Sciatic nerve (tissue), 2 donors: ENCODE data around the gene SPRR4. TPM values are rescaled to one million over a fixed set of nuclear protein-coding genes. Genes with fewer than 3 reads are reported as not detected.
"Not testable (repeated sequence)": the region's sequence is repeated elsewhere in the genome, so short reads cannot be mapped to it uniquely, and the experiment has no call there.

Experiments used
- ATAC-seq: fragments of 200-7000 bp; cut with Tn5 transposase; one replicate; pipeline ENCODE4 v1.9.1; 2020; ENCODE audit warnings: mild to moderate bottlenecking, moderate library complexity
- DNase-seq: peaks from one replicate; pipeline ENCODE4 v3.0.0-alpha.2; 2020; ENCODE audit warnings: low spot score
- intact Hi-C: fragments of 100-400 bp; cut with DNase I; formaldehyde crosslinking; loops from one replicate; pipeline ENCODE4 v1.14.2; 2022
- total RNA-seq: library from RNA; stranded (reverse); fragmentation: NEBNext Ultra II Directional; extraction: Animal tissue kit (Norgen Biotek cat#: 25700); gene quantifications from one replicate; pipeline ENCODE4 v1.2.1, GENCODE V29; 2021
- donor health status: DM: no; HTN: no; CAD: no.
- donor health status: DM: no; HTN: no; CAD: no.

Gene SPRR4
- total RNA-seq, 1 donor from 2014 or later: not detected

DNA sequence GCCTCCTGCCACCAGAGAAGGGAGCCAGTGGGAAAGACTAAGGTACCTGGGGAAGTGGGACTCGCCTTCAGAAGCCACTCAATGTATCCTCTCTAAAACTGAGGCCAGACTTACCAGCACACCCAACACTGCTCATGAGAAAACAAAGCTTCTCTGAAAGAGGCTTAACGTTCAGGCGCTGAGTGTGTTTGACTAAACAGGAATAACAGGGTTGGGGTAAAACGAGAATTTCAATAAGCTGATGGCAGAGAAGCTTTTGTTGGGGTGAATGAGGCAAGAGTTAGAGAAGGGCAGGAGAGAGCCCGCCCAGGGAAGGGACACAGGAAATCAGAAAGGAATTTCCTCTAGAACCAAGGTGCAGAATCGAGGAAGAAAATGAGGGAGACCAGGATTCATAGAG, 29.4 kb downstream of the SPRR4 start:
- no peak for ATAC-seq
- no peak for DNase-seq
- intact Hi-C loops: no loop called here

DNA sequence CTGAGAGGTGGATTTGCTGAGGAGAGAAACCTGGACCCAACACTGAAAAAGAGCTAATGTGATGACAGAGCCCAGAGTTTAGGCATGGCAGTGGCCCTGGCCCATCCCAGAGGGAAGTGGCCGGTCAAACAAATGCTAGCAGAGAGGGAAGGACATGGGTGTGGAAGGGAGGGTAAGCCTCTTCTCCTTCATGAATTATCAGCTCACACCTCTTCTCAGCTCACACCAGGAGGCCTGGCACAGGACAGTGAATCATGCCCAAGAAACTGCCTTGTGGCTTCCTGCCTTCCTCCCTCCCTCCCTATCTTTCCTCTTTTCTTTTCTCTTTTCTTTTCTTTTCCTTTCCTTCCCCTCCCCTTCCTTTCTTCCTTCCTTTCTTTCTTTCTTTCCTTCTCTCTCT, 29.8 kb downstream of the SPRR4 start:
- intact Hi-C loops: no loop called here
- no peak for ATAC-seq
- no peak for DNase-seq

GRCh38 chr1:153001382-153001781, 30.9 kb downstream of the SPRR4 start, which contains the start of gene SPRR3:
Gene SPRR3, plus strand, starts transcription at chr1:153001749. Its CDS starts 1,272 bp downstream, at chr1:153003021.
- ATAC-seq (no peak), DNase-seq (no peak)
- intact Hi-C loops: no loop called here

GRCh38 chr1:153011235-153011758, 40.8 kb downstream of the SPRR4 start:
- DNase-seq, ATAC-seq, intact Hi-C loops: not testable (repeated sequence)

DNA sequence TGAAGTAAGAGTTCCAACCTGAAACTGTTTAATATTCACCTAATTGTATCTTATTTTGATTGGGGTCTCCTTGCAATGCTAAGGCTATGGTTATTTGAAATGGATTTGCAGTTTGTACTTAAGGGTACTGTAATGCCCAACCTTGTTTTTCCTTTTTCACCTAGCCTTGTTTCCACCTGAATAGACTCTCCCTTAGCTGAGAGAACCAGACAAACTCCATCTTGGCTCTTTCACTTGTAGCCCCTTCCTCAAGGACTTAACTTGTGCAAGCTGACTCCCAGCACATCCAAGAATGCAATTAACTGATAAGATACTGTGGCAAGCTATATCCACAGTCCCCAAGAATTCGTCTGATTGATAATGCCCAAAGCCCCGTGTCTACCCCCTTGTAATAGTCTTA, 51.4 kb downstream of the SPRR4 start:
- ATAC-seq, intact Hi-C loops, DNase-seq: not testable (repeated sequence)

Other genes starting within 250 kb of the SPRR4 start
- gene KPRP, start 212.6 kb upstream of the SPRR4 start, total RNA-seq: not detected
- gene LCE1F, start 195.5 kb upstream of the SPRR4 start, total RNA-seq: not detected
- not detected for gene LCE1E, start 184.4 kb upstream of the SPRR4 start, total RNA-seq
- not detected for gene LCE1D, start 173.9 kb upstream of the SPRR4 start, total RNA-seq
- not detected for gene LCE1C, start 164.0 kb upstream of the SPRR4 start, total RNA-seq
- gene LCE1B, start 158.7 kb upstream of the SPRR4 start, total RNA-seq: not detected
- not detected for gene LCE1A, start 143.2 kb upstream of the SPRR4 start, total RNA-seq
- gene LCE6A, start 127.8 kb upstream of the SPRR4 start, total RNA-seq: not detected
- not detected for gene LCE7A, start 110.7 kb upstream of the SPRR4 start, total RNA-seq
- not detected for gene SMCP, start 92.3 kb upstream of the SPRR4 start, total RNA-seq
- not detected for gene IVL, start 62.1 kb upstream of the SPRR4 start, total RNA-seq
- not detected for gene SPRR5, start 23.4 kb upstream of the SPRR4 start, total RNA-seq
- not detected for gene SPRR1A, start 13.4 kb downstream of the SPRR4 start, total RNA-seq
- 0.45 TPM for gene SPRR3, start 31.1 kb downstream of the SPRR4 start, total RNA-seq
- not detected for gene SPRR1B, start 60.6 kb downstream of the SPRR4 start, total RNA-seq
- gene SPRR2D, start 70.5 kb downstream of the SPRR4 start, total RNA-seq: not detected
- gene SPRR2A, start 86.9 kb downstream of the SPRR4 start, total RNA-seq: 0.67 TPM
- gene SPRR2B, start 101.0 kb downstream of the SPRR4 start, total RNA-seq: not detected
- not detected for gene SPRR2E, start 123.9 kb downstream of the SPRR4 start, total RNA-seq
- gene SPRR2F, start 142.9 kb downstream of the SPRR4 start, total RNA-seq: not detected
- not detected for gene SPRR2G, start 180.2 kb downstream of the SPRR4 start, total RNA-seq
- not detected for gene LELP1, start 232.8 kb downstream of the SPRR4 start, total RNA-seq
- not detected for gene PRR9, start 246.9 kb downstream of the SPRR4 start, total RNA-seq